Measurements from ENCODE around the gene LTBP1. TPM values are rescaled to one million over a fixed set of nuclear protein-coding genes. Genes with fewer than 3 reads are reported as not detected.

LTBP1 gene
- total and polyA plus RNA-seq, 4 donors = 5.8 to 57.6 (median 10.2) TPM

GRCh38 chr2:33015421-33016142 is 68.8 kb downstream of the LTBP1 start:
- H3K4me1 ChIP-seq (ENCODE audit: control insufficient read depth in 4 of 4, insufficient read depth in 4 of 4, low read length in 3 of 4) = peaks cover 5 to 31% (median 21%) of the 10 kb centered on the region in 4 donors
- no peaks in the 10 kb centered on the region for H3K36me3 ChIP-seq (ENCODE audit: control insufficient read depth in 4 of 4, insufficient read depth in 3 of 4, low read depth in 1 of 4, low read length in 3 of 4)
- no peak overlapping the region for H3K4me3 ChIP-seq (ENCODE audit: low read depth in 1 of 3, low read length in 3 of 3)
- no peaks in the 10 kb centered on the region for H3K9me3 ChIP-seq (ENCODE audit: control insufficient read depth in 4 of 4, low read length in 3 of 4)
- DNase-seq (ENCODE audit: low spot score) = peak; percentile 33
- WGBS = 31% methylated on average over 4 of the region's 4 CpGs
- H3K27me3 ChIP-seq (ENCODE audit: control insufficient read depth in 4 of 4, insufficient read depth in 4 of 4, low read length in 3 of 4) = no peaks in the 10 kb centered on the region
- TF ChIP-seq YY1 (IDR thresholded peaks at IDR 0.05) = peak; percentile 40
- TF ChIP-seq EGR1 (IDR thresholded peaks at IDR 0.05; ENCODE audit: low read depth in 2 of 2) = no peak
- peak; percentile 90 for TF ChIP-seq NR2F2 (IDR thresholded peaks at IDR 0.05)
- peak; percentile 63 to 70 for TF ChIP-seq HNF4A (conservative IDR thresholded peaks at IDR 0.05)
- peak in 1 of 2 donors; percentile 37 for TF ChIP-seq JUND (IDR thresholded peaks at IDR 0.05)
- TF ChIP-seq RXRA (IDR thresholded peaks at IDR 0.05) = peak; percentile 89 to 90
- TF ChIP-seq HNF4G (IDR thresholded peaks at IDR 0.05) = peak; percentile 43
- peak; percentile 35 to 50 for TF ChIP-seq RAD21 (IDR thresholded peaks at IDR 0.05)
- no peak for TF ChIP-seq TAF1 (conservative IDR thresholded peaks at IDR 0.05)
- TF ChIP-seq SP1 (IDR thresholded peaks at IDR 0.05) = peak; percentile 78
- no peak overlapping the region for H3K9ac ChIP-seq (ENCODE audit: low read depth in 1 of 2, low read length in 2 of 2)
- H3K27ac ChIP-seq (ENCODE audit: low read depth in 1 of 2, low read length in 2 of 2) = peak overlapping the region; percentile 72 to 84

GRCh38 chr2:33018271-33018670 is 71.5 kb downstream of the LTBP1 start:
- Histone ChIP-seq H3K4me1 (ENCODE audit: control insufficient read depth in 4 of 4, insufficient read depth in 4 of 4, low read length in 3 of 4) (peaks cover 2 to 27% (median 21%) of the 10 kb centered on the region in 4 donors), H3K27me3 (ENCODE audit: control insufficient read depth in 4 of 4, insufficient read depth in 4 of 4, low read length in 3 of 4) (no peaks in the 10 kb centered on the region), H3K9ac (ENCODE audit: low read depth in 1 of 2, low read length in 2 of 2) (no peak overlapping the region), H3K36me3 (ENCODE audit: control insufficient read depth in 4 of 4, insufficient read depth in 3 of 4, low read depth in 1 of 4, low read length in 3 of 4) (no peaks in the 10 kb centered on the region), H3K4me3 (ENCODE audit: low read depth in 1 of 3, low read length in 3 of 3) (no peak overlapping the region), H3K9me3 (ENCODE audit: control insufficient read depth in 4 of 4, low read length in 3 of 4) (no peaks in the 10 kb centered on the region), H3K27ac (ENCODE audit: low read depth in 1 of 2, low read length in 2 of 2) (no peak overlapping the region)
- DNase-seq (ENCODE audit: low spot score) = peak; percentile 22
- WGBS = 96% methylated on average over 2 of the region's 2 CpGs
- no peak for TF ChIP-seq HNF4A (conservative IDR thresholded peaks at IDR 0.05)
- TF ChIP-seq ATF3 (IDR thresholded peaks at IDR 0.05) = no peak
- no peak for TF ChIP-seq FOXA1 (IDR thresholded peaks at IDR 0.05)
- no peak for TF ChIP-seq YY1 (IDR thresholded peaks at IDR 0.05)
- TF ChIP-seq GABPA (IDR thresholded peaks at IDR 0.05 in 1 of 2, conservative IDR thresholded peaks at IDR 0.05 in 1 of 2) = no peak
- TF ChIP-seq MAX (IDR thresholded peaks at IDR 0.05) = no peak
- TF ChIP-seq SP1 (IDR thresholded peaks at IDR 0.05) = no peak
- TF ChIP-seq HNF4G (IDR thresholded peaks at IDR 0.05) = no peak
- no peak for TF ChIP-seq EGR1 (IDR thresholded peaks at IDR 0.05; ENCODE audit: low read depth in 2 of 2)

GRCh38 chr2:33019796-33020195 is 73.0 kb downstream of the LTBP1 start:
- H3K27ac ChIP-seq (ENCODE audit: low read depth in 1 of 2, low read length in 2 of 2) = no peak overlapping the region
- peak; percentile 16 for DNase-seq (ENCODE audit: low spot score)
- no peaks in the 10 kb centered on the region for H3K27me3 ChIP-seq (ENCODE audit: control insufficient read depth in 4 of 4, insufficient read depth in 4 of 4, low read length in 3 of 4)
- no peak overlapping the region for H3K9ac ChIP-seq (ENCODE audit: low read depth in 1 of 2, low read length in 2 of 2)
- no peaks in the 10 kb centered on the region for H3K36me3 ChIP-seq (ENCODE audit: control insufficient read depth in 4 of 4, insufficient read depth in 3 of 4, low read depth in 1 of 4, low read length in 3 of 4)
- no peak for TF ChIP-seq GABPA (IDR thresholded peaks at IDR 0.05 in 1 of 2, conservative IDR thresholded peaks at IDR 0.05 in 1 of 2)
- no peak for TF ChIP-seq JUND (IDR thresholded peaks at IDR 0.05)
- H3K4me3 ChIP-seq (ENCODE audit: low read depth in 1 of 3, low read length in 3 of 3) = no peak overlapping the region
- WGBS = 96% methylated on average over 7 of the region's 7 CpGs
- H3K9me3 ChIP-seq (ENCODE audit: control insufficient read depth in 4 of 4, low read length in 3 of 4) = peaks cover 0 to 4% (median 2%) of the 10 kb centered on the region in 4 donors
- peaks cover under 1 to 19% (median 15%) of the 10 kb centered on the region in 4 donors for H3K4me1 ChIP-seq (ENCODE audit: control insufficient read depth in 4 of 4, insufficient read depth in 4 of 4, low read length in 3 of 4)

All from liver (tissue), 9 donors.